H1 (cell line): ENCODE data around the gene DSCAM. TPM values are rescaled to one million over a fixed set of nuclear protein-coding genes. Genes with fewer than 3 reads are reported as not detected.

Experiments used
- CTCF ChIA-PET: fragments of 300-600 bp; sonication (Branson Sonifier 250); formaldehyde crosslinking; loops from one replicate; lab custom pipeline; 2021; ENCODE audit not compliant: partially characterized antibody; lab: Charles Lee
- POLR2A ChIA-PET: fragments of 300-600 bp; sonication (Branson Sonifier 250); formaldehyde crosslinking; loops from one replicate; lab custom pipeline; 2021; ENCODE audit warnings: inconsistent platforms; ENCODE audit not compliant: partially characterized antibody; lab: Charles Lee
- DNase-seq, 2 experiments: peaks; one replicate each; pipeline versions ENCODE4 v3.0.0 to v3.0.0-alpha.2; 2010 to 2022; ENCODE audit warnings: low spot score in 2 of 2, low read depth in 1 of 2, mixed read lengths in 1 of 2
- FAIRE-seq: peaks from 2 replicates; lab custom pipeline; 2011; peaks lifted over from hg19 to GRCh38; lab: Jason Lieb, UNC
- H2AFZ ChIP-seq: 2 replicates; pipeline ENCODE4 v1.8.1; 2012; ENCODE audit warnings: low read length, inconsistent platforms
- H2AK5ac ChIP-seq: 2 replicates; pipeline ENCODE4 v1.6.1; 2013; ENCODE audit warnings: low read depth, low read length
- H2BK120ac ChIP-seq: replicated peaks from 2 replicates; pipeline ENCODE3; 2013; ENCODE audit warnings: low read depth, low read length, inconsistent platforms
- H2BK12ac ChIP-seq: 2 replicates; pipeline ENCODE4 v1.6.1; 2013; ENCODE audit warnings: low read depth, low read length
- H2BK15ac ChIP-seq: 2 replicates; pipeline ENCODE4 v1.6.1; 2013; ENCODE audit warnings: low read length
- H2BK20ac ChIP-seq: 2 replicates; pipeline ENCODE4 v1.6.1; 2013; ENCODE audit warnings: low read length
- H2BK5ac ChIP-seq: 2 replicates; pipeline ENCODE4 v1.6.1; 2013; ENCODE audit warnings: low read depth, low read length
- H3K14ac ChIP-seq: 2 replicates; pipeline ENCODE4 v1.6.1; 2013; ENCODE audit warnings: inconsistent platforms; ENCODE audit not compliant: insufficient read length
- H3K18ac ChIP-seq: 2 replicates; pipeline ENCODE4 v1.6.1; 2013; ENCODE audit warnings: low read length; ENCODE audit errors: extremely low read depth
- H3K23ac ChIP-seq: 2 replicates; pipeline ENCODE4 v1.6.1; 2013; ENCODE audit warnings: inconsistent platforms; ENCODE audit not compliant: insufficient read length
- H3K23me2 ChIP-seq: 2 replicates; pipeline ENCODE4 v1.6.1; 2013; ENCODE audit warnings: low read depth, low read length
- H3K27ac ChIP-seq: 2 replicates; pipeline ENCODE4 v1.6.1; 2011; ENCODE audit warnings: low read depth, low read length, inconsistent platforms
- H3K27me3 ChIP-seq, 4 experiments: replicated peaks in 1 of 4; 1 replicate in 1 of 4; 2 replicates in 3 of 4; pipeline versions ENCODE4 v1.6.1 to v1.8.1; 2011 to 2013; ENCODE audit warnings: low read length in 3 of 4, mild to moderate bottlenecking in 3 of 4, inconsistent platforms in 2 of 4, mixed read lengths in 2 of 4, moderate library complexity in 1 of 4; ENCODE audit not compliant: control insufficient read depth in 3 of 4, insufficient read depth in 3 of 4; ENCODE audit errors: extremely low read depth in 1 of 4
- H3K36me3 ChIP-seq, 4 experiments: 2 replicates each; pipeline versions ENCODE4 v1.6.1 to v1.8.1; 2011 to 2013; ENCODE audit warnings: mild to moderate bottlenecking in 4 of 4, low read length in 3 of 4, moderate library complexity in 2 of 4, control low read depth in 1 of 4, inconsistent platforms in 1 of 4; ENCODE audit not compliant: insufficient read depth in 4 of 4, control insufficient read depth in 2 of 4
- H3K4ac ChIP-seq: replicated peaks from 2 replicates; pipeline ENCODE3; 2013; ENCODE audit warnings: low read length, low read depth, mixed read lengths, inconsistent platforms; ENCODE audit not compliant: insufficient read length
- H3K4me1 ChIP-seq, 4 experiments: replicated peaks in 1 of 4; 1 replicate in 1 of 4; 2 replicates in 3 of 4; pipeline versions ENCODE4 v1.6.1 to v1.8.1; 2011 to 2013; ENCODE audit warnings: low read length in 3 of 4, inconsistent platforms in 2 of 4, mixed read lengths in 1 of 4; ENCODE audit not compliant: insufficient read depth in 4 of 4, control insufficient read depth in 3 of 4
- H3K4me2 ChIP-seq, 2 experiments: 2 replicates each; pipeline versions ENCODE4 v1.6.1 to v1.8.1; 2011 to 2013; ENCODE audit warnings: low read depth in 2 of 2, low read length in 2 of 2, control low read depth in 1 of 2, inconsistent platforms in 1 of 2, mild to moderate bottlenecking in 1 of 2; ENCODE audit not compliant: insufficient read depth in 1 of 2
- H3K4me3 ChIP-seq, 4 experiments: fragments of 200-600, 300-600 bp in 1 of 4; sonication (generic), shearing (Covaris generic), sonication (Bioruptor Twin) in 1 of 4; 2 replicates each; pipeline versions ENCODE4 v1.5.1 to v1.8.1; 2011 to 2016; ENCODE audit warnings: low read length in 4 of 4, low read depth in 3 of 4, control low read depth in 2 of 4, inconsistent platforms in 2 of 4, mild to moderate bottlenecking in 2 of 4, mixed read lengths in 1 of 4, moderate library complexity in 1 of 4; ENCODE audit not compliant: insufficient read depth in 2 of 4; ENCODE audit errors: extremely low read depth in 1 of 4
- H3K56ac ChIP-seq: replicated peaks from 2 replicates; pipeline ENCODE3; 2013; ENCODE audit warnings: low read depth, mild to moderate bottlenecking, mixed read lengths, low read length, inconsistent platforms; ENCODE audit not compliant: insufficient read length
- H3K79me1 ChIP-seq: 2 replicates; pipeline ENCODE4 v1.6.1; 2013; ENCODE audit warnings: low read depth, low read length, control low read depth
- H3K79me2 ChIP-seq, 2 experiments: 2 replicates each; pipeline versions ENCODE4 v1.6.1 to v1.8.1; 2012 to 2013; ENCODE audit warnings: low read length in 2 of 2, mild to moderate bottlenecking in 2 of 2, inconsistent platforms in 1 of 2; ENCODE audit not compliant: insufficient read depth in 2 of 2, control insufficient read depth in 1 of 2
- H3K9ac ChIP-seq, 4 experiments: replicated peaks in 1 of 4; 1 replicate in 1 of 4; 2 replicates in 3 of 4; pipeline versions ENCODE4 v1.6.1 to v1.8.1; 2011 to 2013; ENCODE audit warnings: low read depth in 3 of 4, low read length in 3 of 4, control low read depth in 2 of 4, mild to moderate bottlenecking in 2 of 4, moderate library complexity in 2 of 4, inconsistent platforms in 1 of 4; ENCODE audit errors: extremely low read depth in 1 of 4
- H3K9me3 ChIP-seq, 2 experiments: 2 replicates each; pipeline versions ENCODE4 v1.6.1 to v1.8.1; 2012 to 2013; ENCODE audit warnings: mild to moderate bottlenecking in 2 of 2, moderate library complexity in 2 of 2, control low read depth in 1 of 2, inconsistent platforms in 1 of 2, low read depth in 1 of 2, low read length in 1 of 2, mixed read lengths in 1 of 2; ENCODE audit not compliant: insufficient read depth in 2 of 2
- H4K20me1 ChIP-seq, 2 experiments: replicated peaks in 1 of 2; 2 replicates each; pipeline versions ENCODE3 to v1.8.1; 2011 to 2013; ENCODE audit warnings: inconsistent platforms in 2 of 2, low read length in 2 of 2, mild to moderate bottlenecking in 1 of 2; ENCODE audit not compliant: insufficient read depth in 2 of 2, control insufficient read depth in 1 of 2
- H4K5ac ChIP-seq: 2 replicates; pipeline ENCODE4 v1.6.1; 2013; ENCODE audit warnings: low read length, low read depth, mixed read lengths, inconsistent platforms; ENCODE audit not compliant: insufficient read length
- H4K8ac ChIP-seq: 2 replicates; pipeline ENCODE4 v1.8.0; 2013; ENCODE audit warnings: mild to moderate bottlenecking, moderate library complexity, low read length, inconsistent platforms; ENCODE audit not compliant: insufficient read depth; ENCODE audit errors: extremely low read depth
- H4K91ac ChIP-seq: replicated peaks from 2 replicates; pipeline ENCODE3; 2013; ENCODE audit warnings: low read length, mixed read lengths, inconsistent platforms; ENCODE audit not compliant: insufficient read length
- BRCA1 ChIP-seq: IDR thresholded peaks from 2 replicates; pipeline ENCODE4 v1.6.1; 2012; ENCODE audit warnings: low read depth, low read length, improper control_type of control experiment
- CBX8 ChIP-seq: fragments of 300-800, 300-1000 bp; sonication (generic); IDR thresholded peaks from 2 replicates; pipeline ENCODE4 v1.7.1; 2016; ENCODE audit warnings: low read depth, low read length, borderline replicate concordance
- CEBPB ChIP-seq: IDR thresholded peaks from 2 replicates; pipeline ENCODE4 v1.6.1; 2012; ENCODE audit warnings: low read depth, low read length
- CHD1 ChIP-seq: IDR thresholded peaks from 2 replicates; pipeline ENCODE4 v1.6.1; 2012; ENCODE audit warnings: low read depth, low read length, improper control_type of control experiment
- EP300 ChIP-seq, 2 experiments: IDR thresholded peaks; 1 replicate in 1 of 2; 2 replicates in 1 of 2; pipeline ENCODE4 v1.6.1; 2011 to 2012; ENCODE audit warnings: low read depth in 2 of 2, low read length in 2 of 2, mild to moderate bottlenecking in 2 of 2, borderline replicate concordance in 1 of 2, inconsistent platforms in 1 of 2, moderate library complexity in 1 of 2
- GTF2F1 ChIP-seq: IDR thresholded peaks from 2 replicates; pipeline ENCODE4 v1.6.1; 2012; ENCODE audit warnings: low read depth, low read length, improper control_type of control experiment, borderline replicate concordance
- HDAC2 ChIP-seq, 2 experiments: fragments of 300-600 bp in 1 of 2; sonication (generic) in 1 of 2; IDR thresholded peaks; 2 replicates each; pipeline ENCODE4 v1.6.1; 2011 to 2012; ENCODE audit warnings: low read depth in 2 of 2, low read length in 2 of 2, mild to moderate bottlenecking in 2 of 2, moderate library complexity in 2 of 2, borderline replicate concordance in 1 of 2, inconsistent platforms in 1 of 2
- MAFK ChIP-seq: IDR thresholded peaks from 2 replicates; pipeline ENCODE4 v1.6.1; 2012; ENCODE audit warnings: low read depth, mild to moderate bottlenecking, improper control_type of control experiment, low read length
- POLR2AphosphoS5 ChIP-seq: IDR thresholded peaks from 2 replicates; pipeline ENCODE4 v1.6.1; 2011; ENCODE audit warnings: low read depth, low read length
- RAD21 ChIP-seq, 2 experiments: IDR thresholded peaks in 1 of 2; conservative IDR thresholded peaks in 1 of 2; 2 replicates each; pipeline ENCODE4 v1.6.1; 2011; ENCODE audit warnings: low read depth in 2 of 2, low read length in 2 of 2, improper control_type of control experiment in 1 of 2, inconsistent platforms in 1 of 2, mild to moderate bottlenecking in 1 of 2, moderate library complexity in 1 of 2
- RBBP5 ChIP-seq: IDR thresholded peaks from 2 replicates; pipeline ENCODE4 v1.7.1; 2012; ENCODE audit warnings: low read depth, mild to moderate bottlenecking, inconsistent platforms, low read length, moderate library complexity, borderline replicate concordance
- SAP30 ChIP-seq: fragments of 300-600 bp; sonication (generic); IDR thresholded peaks from 2 replicates; pipeline ENCODE4 v1.7.1; 2012; ENCODE audit warnings: low read length, moderate library complexity, mild to moderate bottlenecking, inconsistent platforms; ENCODE audit not compliant: insufficient read depth, insufficient replicate concordance
- ZNF274 ChIP-seq: IDR thresholded peaks from 2 replicates; pipeline ENCODE4 v1.7.0; 2012; ENCODE audit warnings: low read length, borderline replicate concordance; ENCODE audit errors: extremely low read depth
- WGBS, 2 experiments: shearing (Covaris generic) in 1 of 2; methylation state at CpG; one replicate each; pipeline versions ENCODE4 v1.1.6 to v1.1.7; 2013 to 2015; ENCODE audit warnings: low lambda C conversion rate in 2 of 2, mixed read lengths in 2 of 2, inconsistent platforms in 1 of 2, low coverage in 1 of 2, missing lambda C conversion rate in 1 of 2; ENCODE audit not compliant: insufficient replicate concordance in 2 of 2, insufficient coverage in 1 of 2, insufficient read length in 1 of 2; ENCODE audit errors: extremely low coverage in 1 of 2, missing lambda C conversion rate in 1 of 2; 5-methylcytosine and 5-hydroxymethylcytosine counted together
- polyA plus RNA-seq, 7 experiments: library from polyadenylated mRNA; depleted of rRNA in 3 of 7; stranded (reverse) in 5 of 7; unstranded in 2 of 7; fragments of >200 nt in 5 of 7; fragments of 200-250 nt in 2 of 7; gene quantifications; 1 replicate in 5 of 7; 2 replicates in 1 of 7; 4 replicates in 1 of 7; pipeline versions ENCODE4 v1.2.1 to v1.2.3, GENCODE V29; 2011 to 2013; ENCODE audit warnings: missing spikeins in 2 of 7, mixed read lengths in 2 of 7
- total RNA-seq: library from RNA; stranded (reverse); fragmentation: NEBNext Ultra II Directional; extraction: Animal tissue kit (Norgen Biotek cat#: 25700); gene quantifications from 2 replicates; pipeline ENCODE4 v1.2.1, GENCODE V29; 2021
- TF ChIP-seq, protein P1 (sequence below): IDR thresholded peaks from 2 replicates; pipeline ENCODE4 v1.6.1; 2012; ENCODE audit warnings: inconsistent platforms

The DSCAM gene
- total and polyA plus RNA-seq, 2 of the 8 experiments (the other 6 are each of a cell fraction or from before 2014, with no cell fraction given): 0.02 to 0.15 TPM

DNA sequence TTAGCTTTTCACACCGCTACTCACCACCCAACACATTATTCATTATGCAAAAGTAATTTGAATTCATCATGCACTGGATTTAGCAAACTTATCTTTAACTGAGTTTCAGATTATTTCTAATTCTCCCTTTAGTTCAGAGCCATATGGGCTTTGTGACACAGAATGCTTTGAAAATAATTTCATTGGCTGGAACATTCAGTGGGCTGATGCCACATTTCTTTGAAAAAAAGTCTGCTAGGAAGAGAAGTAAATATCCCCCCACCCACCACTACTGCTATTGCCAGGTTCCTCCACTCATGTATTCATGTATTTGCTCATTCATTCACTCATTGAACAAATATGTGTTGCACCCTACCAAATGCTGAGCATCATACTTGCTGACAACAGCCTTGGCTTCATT lies 280.5 kb downstream of the DSCAM start:
- no peaks in the 10 kb centered on the region for H3K79me1 ChIP-seq
- H3K14ac ChIP-seq: no peak overlapping the region
- no peak overlapping the region for H2BK5ac ChIP-seq
- no peak overlapping the region for H3K56ac ChIP-seq
- no peaks in the 10 kb centered on the region for H3K23me2 ChIP-seq
- DNase-seq (no peak), FAIRE-seq (no peak)
- H3K23ac ChIP-seq: no peak overlapping the region
- H2BK12ac ChIP-seq: no peak overlapping the region
- no peak overlapping the region for H4K5ac ChIP-seq
- no peak overlapping the region for H4K8ac ChIP-seq
- H3K4me1 ChIP-seq: no peaks in the 10 kb centered on the region
- no peaks in the 10 kb centered on the region for H3K36me3 ChIP-seq
- H2BK15ac ChIP-seq: no peak overlapping the region
- H3K27ac ChIP-seq: no peak overlapping the region
- H3K18ac ChIP-seq: no peak overlapping the region
- 18% methylated on average over 1 of the region's 1 CpG; no CpG with 5 or more reads in 1 of the 2 experiments for WGBS, 2 experiments
- no peak overlapping the region for H4K91ac ChIP-seq
- H2BK20ac ChIP-seq: no peak overlapping the region
- H3K79me2 ChIP-seq: no peaks in the 10 kb centered on the region
- no peaks in the 10 kb centered on the region for H3K9me3 ChIP-seq
- no peak overlapping the region for H2AK5ac ChIP-seq
- H3K4me3 ChIP-seq: no peak overlapping the region
- H3K27me3 ChIP-seq: no peaks in the 10 kb centered on the region
- no peak overlapping the region for H3K4me2 ChIP-seq
- CTCF ChIA-PET: interaction anchor here (1.6 kb wide), 1 partner anchor 99 kb away, joined by 5 read pairs; no protein-coding TSS in a partner anchor
- H4K20me1 ChIP-seq: no peaks in the 10 kb centered on the region
- H2AFZ ChIP-seq: no peak overlapping the region
- H3K4ac ChIP-seq: no peak overlapping the region
- H3K9ac ChIP-seq: no peak overlapping the region
- POLR2A ChIA-PET: no interaction called here
- no peak overlapping the region for H2BK120ac ChIP-seq
- TF ChIP-seq RBBP5 (no peak), BRCA1 (no peak), CEBPB (no peak), ZNF274 (no peak), CBX8 (no peak), POLR2AphosphoS5 (no peak), MAFK (no peak), CHD1 (no peak), EP300 (IDR thresholded peaks at IDR 0.05; ENCODE audit: borderline replicate concordance in 1 of 2, low read depth in 2 of 2, low read length in 2 of 2) (no peak), SAP30 (no peak), HDAC2 (IDR thresholded peaks at IDR 0.05; ENCODE audit: borderline replicate concordance in 1 of 2, low read depth in 2 of 2, low read length in 2 of 2) (no peak), RAD21 (IDR thresholded peaks at IDR 0.05 in 1 of 2, conservative IDR thresholded peaks at IDR 0.05 in 1 of 2; ENCODE audit: low read depth in 2 of 2, low read length in 2 of 2) (no peak), GTF2F1 (no peak)
- TF ChIP-seq, protein P1, sequence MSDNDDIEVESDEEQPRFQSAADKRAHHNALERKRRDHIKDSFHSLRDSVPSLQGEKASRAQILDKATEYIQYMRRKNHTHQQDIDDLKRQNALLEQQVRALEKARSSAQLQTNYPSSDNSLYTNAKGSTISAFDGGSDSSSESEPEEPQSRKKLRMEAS: no peak
